ENCODE data around the gene LEPROT.
"Not testable (repeated sequence)": the region's sequence is repeated elsewhere in the genome, so short reads cannot be mapped to it uniquely, and the experiment has no call there.

Gene LEPROT

DNA sequence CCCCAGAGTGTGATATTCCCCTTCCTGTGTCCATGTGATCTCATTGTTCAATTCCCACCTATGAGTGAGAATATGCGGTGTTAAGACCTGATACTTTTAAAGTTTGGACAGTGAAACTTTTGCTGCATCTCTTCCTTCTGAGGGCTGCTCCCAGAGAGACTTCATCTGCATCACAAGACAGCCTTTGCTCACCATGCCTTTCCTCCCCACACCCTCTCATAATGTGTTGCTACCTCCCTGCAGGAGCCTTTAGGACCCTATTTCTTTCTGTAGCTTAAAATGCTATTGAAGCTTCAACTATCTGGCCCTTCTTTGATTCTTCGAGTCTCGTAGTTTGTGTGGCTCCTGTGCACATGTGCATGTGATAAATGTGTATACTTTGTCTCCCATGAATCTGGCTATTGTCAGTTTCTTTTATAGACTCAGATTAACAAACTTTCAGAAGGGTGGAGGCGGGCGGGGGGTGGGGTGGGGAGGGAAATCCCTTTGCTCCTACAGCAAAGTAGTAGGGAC is 23.7 kb downstream of the LEPROT start:
- no peak for DNase-seq (ENCODE audit: low read depth)
- no peak overlapping the region for H3K4me3 ChIP-seq (ENCODE audit: low read length)
- TF ChIP-seq, protein P1, sequence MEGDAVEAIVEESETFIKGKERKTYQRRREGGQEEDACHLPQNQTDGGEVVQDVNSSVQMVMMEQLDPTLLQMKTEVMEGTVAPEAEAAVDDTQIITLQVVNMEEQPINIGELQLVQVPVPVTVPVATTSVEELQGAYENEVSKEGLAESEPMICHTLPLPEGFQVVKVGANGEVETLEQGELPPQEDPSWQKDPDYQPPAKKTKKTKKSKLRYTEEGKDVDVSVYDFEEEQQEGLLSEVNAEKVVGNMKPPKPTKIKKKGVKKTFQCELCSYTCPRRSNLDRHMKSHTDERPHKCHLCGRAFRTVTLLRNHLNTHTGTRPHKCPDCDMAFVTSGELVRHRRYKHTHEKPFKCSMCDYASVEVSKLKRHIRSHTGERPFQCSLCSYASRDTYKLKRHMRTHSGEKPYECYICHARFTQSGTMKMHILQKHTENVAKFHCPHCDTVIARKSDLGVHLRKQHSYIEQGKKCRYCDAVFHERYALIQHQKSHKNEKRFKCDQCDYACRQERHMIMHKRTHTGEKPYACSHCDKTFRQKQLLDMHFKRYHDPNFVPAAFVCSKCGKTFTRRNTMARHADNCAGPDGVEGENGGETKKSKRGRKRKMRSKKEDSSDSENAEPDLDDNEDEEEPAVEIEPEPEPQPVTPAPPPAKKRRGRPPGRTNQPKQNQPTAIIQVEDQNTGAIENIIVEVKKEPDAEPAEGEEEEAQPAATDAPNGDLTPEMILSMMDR (IDR thresholded peaks at IDR 0.05; ENCODE audit: insufficient read depth, low read depth, low read length, missing control alignments), result no peak

- no peak overlapping the region for H3K4me3 ChIP-seq (ENCODE audit: low read length)
- TF ChIP-seq, protein P1 (IDR thresholded peaks at IDR 0.05; ENCODE audit: insufficient read depth, low read depth, low read length, missing control alignments), result no peak
- DNase-seq (ENCODE audit: low read depth), result no peak
Measured at GRCh38 chr1:65445837-65446236, 25.4 kb downstream of the LEPROT start.

DNA sequence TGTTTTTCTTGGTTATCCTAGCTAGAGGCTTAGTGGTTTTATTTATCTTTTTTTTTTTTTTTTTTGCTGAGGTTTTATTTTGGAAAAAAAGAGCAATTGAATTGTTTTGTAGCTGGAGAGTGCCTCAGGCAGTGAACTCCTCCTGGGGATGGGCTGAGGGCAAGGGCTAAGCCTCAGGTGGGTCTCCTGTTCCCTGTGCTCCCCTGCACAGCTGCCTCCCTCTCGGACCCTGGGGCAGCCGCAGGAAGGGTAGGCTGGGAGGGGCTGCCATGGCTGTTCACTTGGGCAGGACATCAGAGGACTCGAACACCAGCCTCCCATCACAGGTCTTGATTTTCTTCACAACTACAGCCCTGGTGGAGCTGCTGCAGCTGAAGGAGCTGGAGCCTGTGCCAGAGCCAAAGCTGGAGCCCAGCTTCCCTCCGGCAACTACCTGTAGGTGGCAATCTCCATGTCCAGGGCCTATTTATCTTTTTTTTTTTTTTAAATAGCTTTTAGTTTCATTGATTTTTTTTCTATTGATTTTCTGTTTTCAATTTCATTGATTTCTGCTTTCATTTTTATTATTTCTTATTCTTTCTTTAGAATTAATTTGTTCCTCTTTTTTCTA is 28.9 kb downstream of the LEPROT start:
- TF ChIP-seq, protein P1 (IDR thresholded peaks at IDR 0.05; ENCODE audit: insufficient read depth, low read depth, low read length, missing control alignments), result peak; percentile 23
- no peak overlapping the region for H3K4me3 ChIP-seq (ENCODE audit: low read length)
- DNase-seq (ENCODE audit: low read depth), result peak; percentile 12

GRCh38 chr1:65455678-65456077 is 35.2 kb downstream of the LEPROT start:
- not testable (repeated sequence) for H3K4me3 ChIP-seq (ENCODE audit: low read length); DNase-seq (ENCODE audit: low read depth)

- no peak for DNase-seq (ENCODE audit: low read depth)
- no peak overlapping the region for H3K4me3 ChIP-seq (ENCODE audit: low read length)
- TF ChIP-seq, protein P1 (IDR thresholded peaks at IDR 0.05; ENCODE audit: insufficient read depth, low read depth, low read length, missing control alignments), result no peak
Measured at GRCh38 chr1:65456481-65456880, 36.0 kb downstream of the LEPROT start.

- H3K4me3 ChIP-seq (ENCODE audit: low read length), result no peak overlapping the region
- TF ChIP-seq, protein P1 (IDR thresholded peaks at IDR 0.05; ENCODE audit: insufficient read depth, low read depth, low read length, missing control alignments), result no peak
- no peak for DNase-seq (ENCODE audit: low read depth)
Measured at GRCh38 chr1:65457868-65458267, 37.4 kb downstream of the LEPROT start.

- DNase-seq (ENCODE audit: low read depth), result peak; percentile 24
- TF ChIP-seq, protein P1 (IDR thresholded peaks at IDR 0.05; ENCODE audit: insufficient read depth, low read depth, low read length, missing control alignments), result no peak
- no peak overlapping the region for H3K4me3 ChIP-seq (ENCODE audit: low read length)
Measured at GRCh38 chr1:65458730-65459396, 38.4 kb downstream of the LEPROT start.

Data from epithelial cell of esophagus (primary cell).